Upper lobe of right lung (tissue), 1 donor: Measurements from ENCODE around the gene IFNA8. TPM values are rescaled to one million over a fixed set of nuclear protein-coding genes. Genes with fewer than 3 reads are reported as not detected.
A peak's percentile ranks its signal among the peaks of the same experiment; 100 is the strongest.

ENCODE experiments used
- ATAC-seq: fragments of 200-7000 bp; cut with Tn5 transposase; one replicate; pipeline ENCODE4 v1.9.1; 2020; ENCODE audit warnings: mild to moderate bottlenecking, moderate library complexity
- DNase-seq: peaks from one replicate; pipeline ENCODE4 v3.0.0-alpha.2; 2020
- H3K27ac ChIP-seq: fragments of 200-600 bp; one replicate; pipeline ENCODE4 v1.8.0; 2022
- H3K27me3 ChIP-seq: fragments of 200-600 bp; one replicate; pipeline ENCODE4 v1.8.0; 2022; ENCODE audit warnings: mild to moderate bottlenecking
- H3K36me3 ChIP-seq: fragments of 200-600 bp; one replicate; pipeline ENCODE4 v1.8.0; 2022
- H3K4me1 ChIP-seq: fragments of 200-600 bp; one replicate; pipeline ENCODE4 v1.8.0; 2022
- H3K4me3 ChIP-seq: fragments of 200-600 bp; one replicate; pipeline ENCODE4 v1.8.0; 2022; ENCODE audit warnings: mild to moderate bottlenecking
- H3K9me3 ChIP-seq: fragments of 200-600 bp; one replicate; pipeline ENCODE4 v1.8.0; 2022
- intact Hi-C: fragments of 100-400 bp; cut with DNase I; formaldehyde crosslinking; loops from one replicate; pipeline ENCODE4 v1.11.0; 2022
- total RNA-seq: library from RNA; stranded (reverse); fragmentation: NEBNext Ultra II Directional; extraction: Animal tissue kit (Norgen Biotek cat#: 25700); gene quantifications from one replicate; pipeline ENCODE4 v1.2.1, GENCODE V29; 2021
- TF ChIP-seq, protein P1 (sequence below): fragments of 200-600 bp; IDR thresholded peaks from one replicate; pipeline ENCODE4 v1.8.0; 2022; ENCODE audit warnings: antibody characterized with exemption
- donor health status: DM: no; HTN: yes; CAD: no; lungs with severe emphysema.

The IFNA8 gene
- total RNA-seq, 1 donor from 2014 or later, result not detected

DNA sequence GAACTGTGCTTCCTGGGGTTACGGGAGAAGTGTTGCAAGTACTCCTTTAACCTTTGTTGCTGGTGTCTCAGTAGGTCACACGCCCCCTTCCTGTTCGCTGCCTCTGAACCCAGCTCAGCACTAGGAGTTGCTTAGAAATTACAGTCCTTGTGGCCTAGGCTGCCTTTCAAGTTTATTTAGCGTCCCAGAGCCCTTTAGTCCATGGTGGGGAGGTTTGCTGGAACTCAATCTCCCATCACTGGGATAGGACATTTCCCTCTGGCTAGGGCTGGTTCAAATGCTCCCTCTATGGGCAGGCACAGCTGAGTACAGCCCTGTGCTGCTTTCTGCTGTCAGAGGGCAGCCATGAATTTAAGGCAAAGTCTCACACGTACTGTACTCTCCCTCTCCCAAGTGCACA lies 4.7 kb downstream of the IFNA8 start:
- TF ChIP-seq, protein P1, sequence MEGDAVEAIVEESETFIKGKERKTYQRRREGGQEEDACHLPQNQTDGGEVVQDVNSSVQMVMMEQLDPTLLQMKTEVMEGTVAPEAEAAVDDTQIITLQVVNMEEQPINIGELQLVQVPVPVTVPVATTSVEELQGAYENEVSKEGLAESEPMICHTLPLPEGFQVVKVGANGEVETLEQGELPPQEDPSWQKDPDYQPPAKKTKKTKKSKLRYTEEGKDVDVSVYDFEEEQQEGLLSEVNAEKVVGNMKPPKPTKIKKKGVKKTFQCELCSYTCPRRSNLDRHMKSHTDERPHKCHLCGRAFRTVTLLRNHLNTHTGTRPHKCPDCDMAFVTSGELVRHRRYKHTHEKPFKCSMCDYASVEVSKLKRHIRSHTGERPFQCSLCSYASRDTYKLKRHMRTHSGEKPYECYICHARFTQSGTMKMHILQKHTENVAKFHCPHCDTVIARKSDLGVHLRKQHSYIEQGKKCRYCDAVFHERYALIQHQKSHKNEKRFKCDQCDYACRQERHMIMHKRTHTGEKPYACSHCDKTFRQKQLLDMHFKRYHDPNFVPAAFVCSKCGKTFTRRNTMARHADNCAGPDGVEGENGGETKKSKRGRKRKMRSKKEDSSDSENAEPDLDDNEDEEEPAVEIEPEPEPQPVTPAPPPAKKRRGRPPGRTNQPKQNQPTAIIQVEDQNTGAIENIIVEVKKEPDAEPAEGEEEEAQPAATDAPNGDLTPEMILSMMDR, result peak; percentile 32
- DNase-seq, result no peak
- no peak overlapping the region for H3K4me3 ChIP-seq
- H3K27ac ChIP-seq, result no peak overlapping the region
- intact Hi-C loops, result no loop called here
- peaks cover 13% of the 10 kb centered on the region for H3K27me3 ChIP-seq
- peak; percentile 82 for ATAC-seq
- H3K36me3 ChIP-seq, result no peaks in the 10 kb centered on the region
- H3K9me3 ChIP-seq, result no peaks in the 10 kb centered on the region
- H3K4me1 ChIP-seq, result no peaks in the 10 kb centered on the region

GRCh38 chr9:21414220-21414940 lies 5.5 kb downstream of the IFNA8 start:
- ATAC-seq (no peak), DNase-seq (no peak)
- Histone ChIP-seq H3K36me3 (no peaks in the 10 kb centered on the region), H3K4me1 (no peaks in the 10 kb centered on the region), H3K4me3 (no peak overlapping the region), H3K9me3 (no peaks in the 10 kb centered on the region), H3K27me3 (peaks cover 13% of the 10 kb centered on the region), H3K27ac (no peak overlapping the region)
- intact Hi-C loops, result no loop called here
- TF ChIP-seq, protein P1, result no peak

DNA sequence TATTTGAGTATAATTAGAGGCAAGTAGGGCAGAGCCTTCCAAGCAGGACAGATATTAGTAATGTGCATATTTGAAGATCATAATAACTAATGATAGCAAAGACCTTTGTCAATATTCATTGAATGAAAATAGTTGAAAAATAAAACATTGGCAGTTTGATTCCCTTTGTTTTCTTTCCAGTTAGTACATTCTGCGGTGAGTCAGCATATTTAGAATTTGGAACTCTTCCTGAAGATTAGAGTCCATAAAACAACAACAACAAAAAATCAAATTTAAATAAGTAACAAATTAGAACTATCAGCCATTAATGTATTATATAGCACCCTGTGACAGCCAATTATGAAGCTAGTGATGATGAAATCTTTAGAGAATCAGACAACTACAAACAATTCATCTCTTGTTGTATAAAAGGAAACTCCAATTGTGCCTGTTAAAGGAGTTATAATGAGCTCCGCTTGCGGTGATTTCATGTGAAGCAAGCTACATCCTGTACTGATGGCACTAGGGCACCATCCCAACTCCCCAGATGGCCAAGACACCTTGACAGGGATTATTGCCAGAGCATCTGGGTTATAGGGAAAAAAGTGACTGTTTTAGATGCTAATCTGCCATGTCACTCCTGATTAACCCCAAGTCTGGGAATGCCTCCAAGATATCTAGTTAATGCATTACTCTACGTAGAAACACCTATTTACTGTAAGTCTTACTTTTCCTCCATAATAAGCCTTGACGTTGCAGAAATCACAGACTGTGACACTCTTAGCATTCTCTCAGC lies 6.8 kb downstream of the IFNA8 start:
- Histone ChIP-seq H3K27ac (no peak overlapping the region), H3K9me3 (no peaks in the 10 kb centered on the region), H3K36me3 (no peaks in the 10 kb centered on the region), H3K27me3 (peaks cover 7% of the 10 kb centered on the region), H3K4me3 (no peak overlapping the region), H3K4me1 (no peaks in the 10 kb centered on the region)
- TF ChIP-seq, protein P1, result no peak
- intact Hi-C loops, result no loop called here
- ATAC-seq (no peak), DNase-seq (no peak)

DNA sequence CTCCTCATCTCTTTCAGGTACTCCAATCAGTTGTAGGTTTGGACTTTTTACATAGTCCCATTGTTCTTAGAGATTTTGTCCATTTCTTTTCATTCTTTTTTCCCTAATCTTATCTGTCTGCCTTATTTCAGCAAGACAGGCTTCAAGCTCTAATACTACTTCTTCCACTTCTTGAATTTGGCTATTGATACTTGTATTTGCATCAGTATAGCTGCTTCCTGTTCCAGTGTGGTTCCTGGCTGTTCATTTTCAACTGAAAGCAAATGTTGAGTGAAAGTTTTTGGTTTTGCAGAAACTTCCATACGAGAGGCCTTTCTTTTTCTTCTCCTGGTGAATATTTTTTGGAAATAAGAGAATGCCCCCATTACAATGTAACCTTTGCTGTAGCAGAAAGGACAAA lies 19.3 kb downstream of the IFNA8 start:
- intact Hi-C loops, result no loop called here
- no peaks in the 10 kb centered on the region for H3K36me3 ChIP-seq
- no peak overlapping the region for H3K4me3 ChIP-seq
- H3K4me1 ChIP-seq, result no peaks in the 10 kb centered on the region
- H3K27me3 ChIP-seq, result no peaks in the 10 kb centered on the region
- TF ChIP-seq, protein P1, result no peak
- DNase-seq (no peak), ATAC-seq (no peak)
- H3K27ac ChIP-seq, result no peak overlapping the region
- H3K9me3 ChIP-seq, result no peaks in the 10 kb centered on the region

- Histone ChIP-seq H3K4me3 (no peak overlapping the region), H3K36me3 (no peaks in the 10 kb centered on the region), H3K4me1 (no peaks in the 10 kb centered on the region), H3K27me3 (no peaks in the 10 kb centered on the region), H3K9me3 (no peaks in the 10 kb centered on the region), H3K27ac (no peak overlapping the region)
- intact Hi-C loops, result no loop called here
- ATAC-seq (peak; percentile 37), DNase-seq (no peak)
- TF ChIP-seq, protein P1, result no peak
Measured at GRCh38 chr9:21429191-21429590, 20.3 kb downstream of the IFNA8 start.
